Immature natural killer cell (primary cell): ENCODE results near the gene DVL3. TPM values are rescaled to one million over a fixed set of nuclear protein-coding genes. Genes with fewer than 3 reads are reported as not detected.
"Not testable (repeated sequence)": the region's sequence is repeated elsewhere in the genome, so short reads cannot be mapped to it uniquely, and the experiment has no call there.

Experiments used
- DNase-seq, 3 donors: peaks; one replicate each; pipeline ENCODE4 v3.0.0; 2022; ENCODE audit warnings: mixed read lengths in 1 of 3
- H3K27ac Mint-ChIP-seq, 6 donors: one replicate each; pipeline ENCODE4 v1.8.0; 2020; ENCODE audit warnings: mixed read lengths in 6 of 6, mild to moderate bottlenecking in 5 of 6, inconsistent platforms in 4 of 6, moderate library complexity in 3 of 6
- H3K27me3 Mint-ChIP-seq, 3 donors: one replicate each; pipeline ENCODE4 v1.8.0; 2020 to 2021; ENCODE audit warnings: low read depth in 3 of 3, mild to moderate bottlenecking in 3 of 3, mixed read lengths in 3 of 3, moderate library complexity in 3 of 3, inconsistent platforms in 1 of 3
- H3K36me3 Mint-ChIP-seq, 3 donors: one replicate each; pipeline ENCODE4 v1.8.0; 2020; ENCODE audit warnings: mixed read lengths in 3 of 3, inconsistent platforms in 2 of 3, mild to moderate bottlenecking in 2 of 3
- H3K4me1 Mint-ChIP-seq, 2 donors: one replicate each; pipeline ENCODE4 v1.8.0; 2020; ENCODE audit warnings: inconsistent platforms in 2 of 2, mild to moderate bottlenecking in 2 of 2, mixed read lengths in 2 of 2, moderate library complexity in 1 of 2
- H3K4me3 Mint-ChIP-seq, 5 donors: one replicate each; pipeline ENCODE4 v1.8.0; 2020; ENCODE audit warnings: mild to moderate bottlenecking in 5 of 5, mixed read lengths in 5 of 5, inconsistent platforms in 3 of 5, moderate library complexity in 3 of 5
- H3K9me3 Mint-ChIP-seq, 6 donors: one replicate each; pipeline ENCODE4 v1.8.0; 2020; ENCODE audit warnings: mild to moderate bottlenecking in 6 of 6, mixed read lengths in 6 of 6, inconsistent platforms in 4 of 6, moderate library complexity in 3 of 6
- polyA plus RNA-seq, 3 donors: library from polyadenylated mRNA; unstranded; fragments of 300-500 nt; fragmentation: Illumina TruSeq; gene quantifications; one replicate each; pipeline ENCODE4 v1.2.3, GENCODE V29; 2021

DVL3 gene
- polyA plus RNA-seq: 10 to 100 TPM; 12.7 to 13.4 (median 13.2) TPM

DNA sequence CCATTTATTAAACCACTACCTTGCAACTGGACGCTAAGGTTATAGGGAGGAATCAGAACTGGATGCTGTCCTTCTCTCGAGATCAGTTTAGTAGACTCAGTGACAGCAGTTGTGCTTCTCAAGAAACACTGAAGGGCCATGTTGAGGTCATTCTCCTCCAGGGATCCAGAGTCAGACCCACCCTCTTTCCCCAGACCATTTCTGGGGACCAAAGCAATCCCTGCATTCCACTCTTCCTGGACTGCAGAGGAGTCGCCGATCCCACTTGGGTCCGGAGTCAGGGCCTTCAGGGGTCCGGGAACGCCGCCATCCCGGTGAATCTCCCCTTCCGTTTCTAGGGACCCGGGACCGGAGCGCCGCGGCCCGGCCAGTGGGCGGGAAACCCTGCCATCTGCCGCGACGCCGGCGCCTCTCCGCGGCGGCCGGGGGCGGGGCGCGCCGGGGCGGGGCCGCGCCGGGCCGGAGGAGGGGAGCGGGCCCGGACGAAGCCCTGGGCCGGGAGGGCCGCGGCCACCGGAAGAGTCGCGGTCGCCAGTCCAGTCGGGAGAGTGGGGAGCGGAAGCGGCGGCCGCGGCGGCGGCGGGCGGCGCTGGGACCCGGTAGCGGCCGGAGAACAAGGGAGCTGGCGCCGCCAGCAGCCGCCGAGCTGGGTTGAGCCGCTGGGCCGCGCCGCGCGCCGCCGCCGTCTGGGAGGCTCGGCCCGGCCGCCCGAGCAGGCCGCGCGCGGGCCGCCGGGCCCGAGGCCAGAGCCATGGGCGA is at the start of gene DVL3:
Gene DVL3, plus strand, starts transcription at position 493 of the 759 bp plus-strand sequence. Its CDS starts 259 bp downstream, at position 752.
- H3K36me3 Mint-ChIP-seq: no peaks in the 10 kb centered on the region

DNA sequence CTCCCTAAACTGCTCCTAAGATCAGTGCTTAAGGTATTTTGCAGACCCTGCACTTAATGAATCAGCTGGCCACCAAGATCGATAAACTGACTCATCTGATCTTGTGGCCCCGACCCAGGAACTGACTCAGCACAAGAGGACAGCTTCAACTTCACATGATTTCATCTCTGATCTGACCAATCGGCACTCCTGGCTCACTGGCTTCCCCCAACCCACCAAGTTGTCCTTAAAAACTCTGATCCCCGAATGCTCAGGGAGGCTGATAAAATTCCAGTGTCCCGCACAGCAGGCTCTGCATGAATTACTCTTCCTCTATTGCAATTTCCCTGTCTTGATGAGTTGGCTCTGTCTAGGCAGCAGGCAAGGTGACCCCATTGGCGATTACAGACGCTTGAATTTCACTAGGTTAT is 44.9 kb upstream of the DVL3 start:
- no peaks in the 10 kb centered on the region for H3K9me3 Mint-ChIP-seq
- H3K4me1 Mint-ChIP-seq: no peaks in the 10 kb centered on the region
- peaks cover 0 to 5% (median 4%) of the 10 kb centered on the region in 3 donors for H3K27me3 Mint-ChIP-seq
- no peak overlapping the region for H3K27ac Mint-ChIP-seq
- DNase-seq: no peak
- no peaks in the 10 kb centered on the region for H3K36me3 Mint-ChIP-seq
- H3K4me3 Mint-ChIP-seq: no peak overlapping the region

More for the DNA sequence above, at the start of gene DVL3:
- DNase-seq: peak; percentile 67 to 69 (median 69)
- H3K4me3 Mint-ChIP-seq: peak within 1 kb of the TSS; percentile 94 to 96 (median 95)
- peaks cover 6 to 12% (median 8%) of the 10 kb centered on the region in 3 donors for H3K27me3 Mint-ChIP-seq
- peaks cover 31 to 32% of the 10 kb centered on the region in 2 donors for H3K4me1 Mint-ChIP-seq
- peak within 1 kb of the TSS; percentile 66 to 94 (median 90) for H3K27ac Mint-ChIP-seq
- no peaks in the 10 kb centered on the region for H3K9me3 Mint-ChIP-seq

DNA sequence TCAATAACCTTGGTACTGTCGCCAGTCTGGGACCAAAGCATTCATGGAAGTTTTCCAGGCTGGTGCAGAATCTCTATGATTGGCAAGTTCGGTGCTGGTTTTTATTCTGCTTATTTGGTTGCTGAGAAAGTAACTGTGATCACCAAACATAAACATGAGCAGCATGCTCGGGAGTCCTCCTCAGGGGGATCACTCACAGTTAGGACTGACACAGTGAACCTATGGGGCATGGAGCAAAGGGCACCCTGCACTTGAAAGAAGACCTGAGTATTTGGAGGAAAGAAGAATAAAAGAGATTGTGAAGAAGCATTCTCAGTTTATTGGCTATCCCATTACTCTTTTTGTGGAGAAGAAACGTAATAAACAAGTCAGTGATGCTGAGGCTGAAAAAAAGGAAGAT is 39.2 kb upstream of the DVL3 start:
- no peak for DNase-seq
- peaks cover 2 to 7% (median 4%) of the 10 kb centered on the region in 3 donors for H3K27me3 Mint-ChIP-seq
- H3K27ac Mint-ChIP-seq: no peak overlapping the region
- H3K4me1 Mint-ChIP-seq: no peaks in the 10 kb centered on the region
- H3K9me3 Mint-ChIP-seq: no peaks in the 10 kb centered on the region
- peaks cover 0 to 3% (median 0%) of the 10 kb centered on the region in 3 donors for H3K36me3 Mint-ChIP-seq
- no peak overlapping the region for H3K4me3 Mint-ChIP-seq

DNA sequence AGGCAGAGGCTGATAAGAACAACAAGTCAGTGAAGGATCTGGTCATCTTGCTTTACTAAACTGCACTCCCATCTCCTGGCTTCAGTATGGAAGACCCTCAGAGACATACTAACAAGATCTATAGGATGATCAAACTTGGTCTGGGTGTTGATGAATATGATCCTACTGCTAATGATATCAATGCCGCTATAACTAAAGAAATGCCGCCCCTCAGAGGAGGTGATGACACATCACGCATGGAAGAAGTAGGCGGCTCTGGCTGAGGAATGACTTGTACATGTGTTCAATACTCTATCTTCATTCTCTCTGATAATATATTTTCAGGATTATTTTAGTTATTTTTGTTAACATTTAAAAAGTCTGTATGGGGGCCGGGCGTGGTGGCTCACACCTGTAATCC is 37.5 kb upstream of the DVL3 start:
- peaks cover 4 to 7% (median 5%) of the 10 kb centered on the region in 3 donors for H3K27me3 Mint-ChIP-seq

DNA sequence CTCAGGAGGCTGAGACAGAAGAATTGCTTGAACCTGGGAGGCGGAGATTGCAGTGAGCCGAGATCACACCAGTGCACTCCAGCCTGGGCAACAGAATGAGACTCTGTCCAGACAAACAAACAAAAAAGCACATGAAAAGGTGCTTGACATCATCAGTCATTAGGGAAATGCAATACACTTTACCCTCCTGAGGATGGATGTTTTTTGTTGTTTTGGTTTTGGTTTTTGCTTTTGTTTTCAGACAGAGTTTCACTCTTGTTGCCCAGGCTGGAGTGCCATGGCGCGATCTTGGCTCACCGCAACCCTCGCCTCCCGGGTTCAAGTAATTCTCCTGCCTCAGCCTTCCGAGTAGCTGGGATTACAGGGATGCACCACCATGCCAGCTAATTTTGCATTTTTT is 34.1 kb upstream of the DVL3 start:
- not testable (repeated sequence) for H3K27me3 Mint-ChIP-seq, H3K4me3 Mint-ChIP-seq, H3K9me3 Mint-ChIP-seq, DNase-seq, H3K4me1 Mint-ChIP-seq, H3K27ac Mint-ChIP-seq, H3K36me3 Mint-ChIP-seq

More for the DNA sequence above, 37.5 kb upstream of the DVL3 start:
- H3K4me3 Mint-ChIP-seq: no peak overlapping the region
- H3K9me3 Mint-ChIP-seq: no peaks in the 10 kb centered on the region
- DNase-seq: no peak
- H3K4me1 Mint-ChIP-seq: no peaks in the 10 kb centered on the region
- no peak overlapping the region for H3K27ac Mint-ChIP-seq
- H3K36me3 Mint-ChIP-seq: peaks cover 0 to 3% (median 0%) of the 10 kb centered on the region in 3 donors

DNA sequence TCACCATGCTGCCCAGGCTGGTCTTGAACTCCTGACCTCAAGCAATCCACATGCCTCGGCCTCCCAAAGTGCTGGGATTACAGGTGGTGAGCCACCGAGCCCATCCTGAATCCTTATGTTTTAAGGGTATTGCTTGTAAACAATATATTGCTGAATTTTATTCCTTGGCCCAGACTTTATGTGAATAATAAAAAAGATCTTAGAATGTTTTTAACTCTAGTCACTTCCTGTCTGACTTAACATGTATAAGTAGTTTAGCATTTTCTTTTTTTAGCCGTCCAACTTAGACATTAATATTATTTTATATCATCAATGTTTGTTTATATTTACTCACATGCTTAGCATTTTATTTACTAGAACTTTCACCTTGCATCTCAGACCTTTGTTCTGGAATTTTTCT is 29.2 kb upstream of the DVL3 start:
- no peak for DNase-seq
- H3K27ac Mint-ChIP-seq: no peak overlapping the region
- no peak overlapping the region for H3K4me3 Mint-ChIP-seq
- H3K36me3 Mint-ChIP-seq: no peaks in the 10 kb centered on the region
- H3K27me3 Mint-ChIP-seq: peaks cover 3 to 6% (median 3%) of the 10 kb centered on the region in 3 donors
- no peaks in the 10 kb centered on the region for H3K4me1 Mint-ChIP-seq
- no peaks in the 10 kb centered on the region for H3K9me3 Mint-ChIP-seq

DNA sequence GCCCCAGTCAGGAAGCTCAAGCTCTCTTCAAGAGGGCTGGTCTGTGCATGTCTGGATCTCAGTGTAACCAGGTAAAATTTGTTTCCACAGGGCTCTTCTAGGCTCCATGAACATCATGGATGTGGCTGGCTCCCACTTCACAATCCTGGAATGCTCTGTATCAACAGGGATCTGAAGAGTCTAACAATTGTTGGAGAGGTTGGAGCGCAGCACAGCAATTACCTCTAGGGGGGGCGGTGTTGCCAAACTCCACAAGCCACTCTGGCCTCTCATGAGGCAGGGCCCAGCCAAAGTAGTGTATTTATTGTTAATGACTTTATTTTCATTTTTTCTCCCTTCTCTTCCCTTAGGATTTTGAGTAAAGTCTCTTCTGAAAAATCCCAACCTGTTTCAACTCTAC is 26.2 kb upstream of the DVL3 start:
- no peak overlapping the region for H3K27ac Mint-ChIP-seq
- no peak overlapping the region for H3K4me3 Mint-ChIP-seq
- H3K4me1 Mint-ChIP-seq: peaks cover 7 to 8% of the 10 kb centered on the region in 2 donors
- H3K36me3 Mint-ChIP-seq: no peaks in the 10 kb centered on the region
- peaks cover 1 to 6% (median 3%) of the 10 kb centered on the region in 3 donors for H3K27me3 Mint-ChIP-seq
- no peak for DNase-seq
- H3K9me3 Mint-ChIP-seq: no peaks in the 10 kb centered on the region

DNA sequence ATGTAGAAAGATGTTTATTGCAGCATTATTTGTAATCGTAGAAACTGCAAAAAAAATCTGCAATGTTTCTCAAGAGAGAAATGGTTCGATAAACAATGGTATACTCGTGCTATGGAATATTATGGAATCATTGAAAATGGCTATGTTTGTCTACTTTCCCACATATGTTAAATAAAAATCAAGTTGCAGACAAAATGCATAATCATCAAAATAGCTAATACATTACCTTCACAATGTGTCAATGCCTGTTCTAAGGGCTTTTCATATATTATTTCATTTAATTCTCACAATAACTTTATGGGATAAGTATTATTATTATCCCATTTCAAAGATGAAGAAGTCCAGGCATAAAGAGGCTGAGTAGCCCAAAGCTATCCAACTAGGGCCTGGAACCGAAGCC is 22.2 kb upstream of the DVL3 start:
- H3K36me3 Mint-ChIP-seq: no peaks in the 10 kb centered on the region
- H3K27ac Mint-ChIP-seq: no peak overlapping the region
- H3K4me3 Mint-ChIP-seq: peak overlapping the region in 3 of 5 donors; percentile 93 to 100 (median 99)
- no peaks in the 10 kb centered on the region for H3K9me3 Mint-ChIP-seq
- peaks cover 1 to 8% (median 7%) of the 10 kb centered on the region in 3 donors for H3K27me3 Mint-ChIP-seq
- no peak for DNase-seq
- H3K4me1 Mint-ChIP-seq: peaks cover 39 to 47% of the 10 kb centered on the region in 2 donors

DNA sequence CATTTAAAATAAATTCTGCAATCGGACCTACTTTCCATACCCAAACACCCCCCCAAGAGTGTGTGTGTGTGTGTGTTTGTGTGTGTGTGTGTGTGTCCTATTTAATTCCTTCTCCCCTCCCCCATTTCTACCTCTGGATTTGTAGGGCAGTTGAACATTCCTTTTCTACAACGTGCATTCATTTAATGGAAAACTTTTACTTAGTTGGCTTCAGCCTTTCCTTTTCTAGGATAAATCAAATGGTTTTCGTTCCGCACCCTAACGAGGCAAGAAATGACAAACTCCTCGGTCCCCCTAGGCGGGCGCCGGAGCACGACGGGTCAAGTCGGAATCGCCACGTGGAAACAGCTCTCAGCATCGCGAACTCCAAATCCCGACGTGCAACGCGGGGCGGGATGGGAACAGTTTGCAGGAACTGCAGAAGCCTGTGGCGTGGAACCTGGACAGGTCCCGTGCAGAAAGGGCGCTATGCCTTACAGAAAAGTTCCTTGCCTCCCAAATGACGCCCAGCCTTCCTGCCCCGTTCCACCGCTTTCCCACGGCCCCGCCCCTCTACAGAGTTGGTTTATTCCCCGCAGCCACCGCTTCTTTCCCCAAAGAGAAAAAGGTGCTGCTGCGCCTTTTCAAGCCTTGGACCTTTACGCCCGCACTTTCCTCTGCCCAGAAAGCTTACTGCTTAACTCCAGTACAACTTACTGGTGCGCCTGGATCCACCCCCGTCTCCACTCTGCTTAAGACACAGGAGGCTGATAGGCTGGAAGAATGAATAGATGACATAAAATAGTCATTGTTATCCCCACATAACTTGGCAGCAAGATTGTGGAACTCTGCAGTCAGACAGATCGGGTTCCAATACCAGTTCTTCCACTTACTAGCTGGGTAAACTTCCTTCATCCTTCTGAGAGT is 21.1 kb upstream of the DVL3 start:
- Mint-ChIP-seq H3K9me3 (no peaks in the 10 kb centered on the region), H3K27me3 (peaks cover 1 to 7% (median 4%) of the 10 kb centered on the region in 3 donors), H3K4me3 (peak overlapping the region; percentile 93 to 100 (median 97))

DNA sequence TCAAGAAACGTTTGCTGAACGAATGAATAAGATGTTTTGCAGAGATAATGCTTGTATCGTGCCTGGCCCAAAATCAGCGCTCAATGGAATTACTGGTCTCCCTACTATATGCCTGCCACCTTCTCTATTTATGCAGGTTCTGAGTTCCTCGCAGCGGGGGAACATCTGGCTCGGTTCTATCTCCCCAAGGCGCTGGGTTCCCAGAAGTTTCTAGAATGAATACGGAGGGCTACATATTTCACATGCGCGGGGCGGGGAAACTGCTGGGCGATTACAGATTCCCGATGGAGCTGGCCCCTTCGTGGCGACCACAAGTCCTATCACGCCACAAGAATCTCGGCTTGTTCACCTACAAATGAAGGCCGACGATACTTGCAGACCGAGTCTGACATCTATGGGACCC is 20.4 kb upstream of the DVL3 start:
- Mint-ChIP-seq H3K4me1 (peaks cover 41 to 50% of the 10 kb centered on the region in 2 donors), H3K27ac (peak overlapping the region; percentile 87 to 98 (median 94)), H3K9me3 (no peaks in the 10 kb centered on the region), H3K27me3 (peaks cover 1 to 7% (median 2%) of the 10 kb centered on the region in 3 donors), H3K4me3 (peak overlapping the region; percentile 93 to 100 (median 97)), H3K36me3 (no peaks in the 10 kb centered on the region)
- no peak for DNase-seq

More for the DNA sequence above, 21.1 kb upstream of the DVL3 start:
- H3K4me1 Mint-ChIP-seq: peaks cover 41 to 50% of the 10 kb centered on the region in 2 donors
- DNase-seq: peak; percentile 12 to 21 (median 19)
- no peaks in the 10 kb centered on the region for H3K36me3 Mint-ChIP-seq
- H3K27ac Mint-ChIP-seq: peak overlapping the region; percentile 87 to 98 (median 94)

DNA sequence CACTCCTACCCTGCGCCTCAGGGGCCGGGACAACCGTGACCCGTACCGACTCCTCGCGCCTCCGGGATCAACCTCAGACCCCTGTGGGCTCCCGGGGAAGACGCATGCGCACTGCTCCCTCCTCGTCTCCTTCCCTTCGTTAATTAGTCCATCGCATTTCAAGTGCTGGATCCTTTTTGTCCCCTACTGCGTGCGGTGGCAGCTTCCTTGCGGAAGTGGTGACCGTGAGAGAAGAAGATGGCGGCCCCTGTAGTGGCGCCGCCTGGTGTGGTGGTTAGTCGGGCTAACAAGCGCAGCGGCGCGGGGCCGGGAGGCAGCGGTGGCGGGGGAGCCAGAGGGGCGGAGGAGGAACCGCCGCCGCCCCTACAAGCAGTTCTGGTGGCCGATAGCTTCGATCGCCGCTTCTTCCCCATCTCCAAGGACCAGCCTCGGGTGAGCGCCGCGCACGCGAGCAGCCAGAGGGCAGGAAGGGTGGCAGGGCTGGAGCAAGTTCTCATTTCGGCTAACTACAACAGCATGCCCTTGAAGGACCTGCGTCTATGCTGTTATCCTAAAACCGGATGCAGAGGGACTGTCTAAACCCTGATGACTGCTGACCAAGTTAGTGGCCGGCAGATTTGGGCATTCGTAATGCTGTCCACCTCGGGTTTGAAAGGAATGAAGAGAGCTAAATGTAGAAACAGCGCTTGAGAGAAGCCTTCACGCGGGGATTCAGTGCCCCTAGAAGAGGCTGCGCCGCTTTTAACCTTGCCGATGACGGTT is 19.8 kb upstream of the DVL3 start, which contains the start of gene EIF2B5:
Gene EIF2B5, plus strand, starts transcription at position 210 of the 762 bp plus-strand sequence. Its CDS starts 28 bp downstream, at position 238.
- Mint-ChIP-seq H3K9me3 (no peaks in the 10 kb centered on the region), H3K27me3 (peaks cover 1 to 5% (median 2%) of the 10 kb centered on the region in 3 donors), H3K36me3 (peaks cover 0 to 5% (median 5%) of the 10 kb centered on the region in 3 donors)

DNA sequence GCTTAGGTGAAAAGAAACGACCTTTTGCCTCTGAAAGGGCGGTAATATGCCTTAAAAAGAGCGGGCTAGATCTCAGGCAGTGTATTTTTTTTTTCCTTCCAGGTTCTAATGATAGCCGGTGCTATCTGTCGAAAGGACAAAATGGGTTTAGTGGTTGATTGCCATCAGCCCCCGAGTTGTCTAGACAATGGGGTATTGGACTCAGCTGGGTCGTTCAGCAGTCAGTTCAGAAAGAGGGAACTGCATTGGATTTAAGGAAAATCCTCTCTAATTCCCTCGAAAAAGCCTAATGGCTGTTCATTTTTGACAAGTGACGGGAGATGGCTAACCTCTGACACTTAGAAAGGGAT is 19.3 kb upstream of the DVL3 start:
- no peak for DNase-seq
- Mint-ChIP-seq H3K9me3 (no peaks in the 10 kb centered on the region), H3K36me3 (peaks cover 0 to 6% (median 6%) of the 10 kb centered on the region in 3 donors), H3K4me1 (peaks cover 41 to 50% of the 10 kb centered on the region in 2 donors), H3K27ac (peak overlapping the region; percentile 87 to 98 (median 94)), H3K27me3 (peaks cover 1 to 4% (median 2%) of the 10 kb centered on the region in 3 donors), H3K4me3 (peak overlapping the region; percentile 93 to 100 (median 97))

More for the DNA sequence above, 19.8 kb upstream of the DVL3 start, which contains the start of gene EIF2B5:
- DNase-seq: peak; percentile 85 to 88 (median 86)
- peak within 1 kb of the TSS; percentile 93 to 100 (median 97) for H3K4me3 Mint-ChIP-seq
- H3K27ac Mint-ChIP-seq: peak within 1 kb of the TSS; percentile 87 to 98 (median 94)
- peaks cover 41 to 50% of the 10 kb centered on the region in 2 donors for H3K4me1 Mint-ChIP-seq

DNA sequence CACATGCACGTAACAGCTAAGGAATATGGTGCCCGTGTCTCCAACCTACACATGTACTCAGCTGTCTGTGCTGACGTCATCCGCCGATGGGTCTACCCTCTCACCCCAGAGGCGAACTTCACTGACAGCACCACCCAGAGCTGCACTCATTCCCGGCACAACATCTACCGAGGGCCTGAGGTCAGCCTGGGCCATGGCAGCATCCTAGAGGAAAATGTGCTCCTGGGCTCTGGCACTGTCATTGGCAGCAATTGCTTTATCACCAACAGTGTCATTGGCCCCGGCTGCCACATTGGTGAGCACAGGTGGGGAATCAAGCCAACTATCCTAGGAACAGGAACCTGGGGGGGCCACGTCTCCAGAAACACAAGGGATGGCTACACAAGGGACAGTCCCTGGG is 14.7 kb upstream of the DVL3 start:
- no peak overlapping the region for H3K4me3 Mint-ChIP-seq
- no peak for DNase-seq
- peaks cover 23 to 28% of the 10 kb centered on the region in 2 donors for H3K4me1 Mint-ChIP-seq
- H3K27ac Mint-ChIP-seq: no peak overlapping the region
- H3K9me3 Mint-ChIP-seq: no peaks in the 10 kb centered on the region
- peaks cover 12 to 20% (median 16%) of the 10 kb centered on the region in 3 donors for H3K36me3 Mint-ChIP-seq
- H3K27me3 Mint-ChIP-seq: peaks cover 0 to 2% (median 0%) of the 10 kb centered on the region in 3 donors
